ENCODE results near the gene ZNF432. TPM values are rescaled to one million over a fixed set of nuclear protein-coding genes. Genes with fewer than 3 reads are reported as not detected.

The ZNF432 gene
- total and polyA plus RNA-seq, 4 donors = 2.8 to 17.0 (median 12.9) TPM

DNA sequence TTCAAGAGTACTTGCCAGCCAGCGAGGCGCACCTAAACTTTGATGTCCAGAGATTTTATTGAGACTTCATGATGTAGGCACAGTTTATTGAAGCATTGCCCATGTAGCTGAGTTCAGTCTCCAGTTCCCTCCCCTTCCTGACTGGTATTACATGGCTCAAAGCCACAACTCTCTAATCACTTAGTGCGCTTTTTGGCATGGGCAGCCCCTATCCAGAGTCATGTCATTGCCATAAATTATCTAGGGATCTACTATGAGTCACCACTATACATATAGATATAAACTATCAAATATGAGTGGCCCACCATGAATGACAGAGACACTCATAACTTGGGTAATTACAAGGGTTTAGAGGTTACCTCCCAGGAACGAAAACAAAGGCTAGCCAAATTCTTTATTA is 28.1 kb downstream of the ZNF432 start:
- no peak overlapping the region for H3K4me3 ChIP-seq
- peaks cover 0 to 5% (median 0%) of the 10 kb centered on the region in 5 donors for H3K4me1 ChIP-seq (ENCODE audit: control insufficient read depth in 5 of 5, insufficient read depth in 5 of 5, low read length in 5 of 5)
- TF ChIP-seq, protein P1, sequence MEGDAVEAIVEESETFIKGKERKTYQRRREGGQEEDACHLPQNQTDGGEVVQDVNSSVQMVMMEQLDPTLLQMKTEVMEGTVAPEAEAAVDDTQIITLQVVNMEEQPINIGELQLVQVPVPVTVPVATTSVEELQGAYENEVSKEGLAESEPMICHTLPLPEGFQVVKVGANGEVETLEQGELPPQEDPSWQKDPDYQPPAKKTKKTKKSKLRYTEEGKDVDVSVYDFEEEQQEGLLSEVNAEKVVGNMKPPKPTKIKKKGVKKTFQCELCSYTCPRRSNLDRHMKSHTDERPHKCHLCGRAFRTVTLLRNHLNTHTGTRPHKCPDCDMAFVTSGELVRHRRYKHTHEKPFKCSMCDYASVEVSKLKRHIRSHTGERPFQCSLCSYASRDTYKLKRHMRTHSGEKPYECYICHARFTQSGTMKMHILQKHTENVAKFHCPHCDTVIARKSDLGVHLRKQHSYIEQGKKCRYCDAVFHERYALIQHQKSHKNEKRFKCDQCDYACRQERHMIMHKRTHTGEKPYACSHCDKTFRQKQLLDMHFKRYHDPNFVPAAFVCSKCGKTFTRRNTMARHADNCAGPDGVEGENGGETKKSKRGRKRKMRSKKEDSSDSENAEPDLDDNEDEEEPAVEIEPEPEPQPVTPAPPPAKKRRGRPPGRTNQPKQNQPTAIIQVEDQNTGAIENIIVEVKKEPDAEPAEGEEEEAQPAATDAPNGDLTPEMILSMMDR (IDR thresholded peaks at IDR 0.05; ENCODE audit: control extremely low read depth, extremely low read depth) = no peak
- no peaks in the 10 kb centered on the region for H3K27me3 ChIP-seq (ENCODE audit: control insufficient read depth in 3 of 3, insufficient read depth in 3 of 3, low read length in 2 of 3)
- H3K36me3 ChIP-seq (ENCODE audit: control insufficient read depth in 4 of 4, insufficient read depth in 4 of 4, low read length in 4 of 4) = peaks cover 59 to 86% (median 76%) of the 10 kb centered on the region in 4 donors
- no peak overlapping the region for H3K27ac ChIP-seq (ENCODE audit: low read depth in 1 of 2, low read length in 1 of 2)
- WGBS, 2 donors = 96 to 97% methylated on average over 4 of the region's 4 CpGs
- DNase-seq (no peak), ATAC-seq (ENCODE audit: insufficient read depth, low FRiP score) (no peak)
- peaks cover 10 to 47% (median 42%) of the 10 kb centered on the region in 4 donors for H3K9me3 ChIP-seq (ENCODE audit: control insufficient read depth in 4 of 4, insufficient read depth in 3 of 4, low read length in 3 of 4)
- no peak overlapping the region for H3K9ac ChIP-seq (ENCODE audit: insufficient read depth in 1 of 2, low read length in 2 of 2)

DNA sequence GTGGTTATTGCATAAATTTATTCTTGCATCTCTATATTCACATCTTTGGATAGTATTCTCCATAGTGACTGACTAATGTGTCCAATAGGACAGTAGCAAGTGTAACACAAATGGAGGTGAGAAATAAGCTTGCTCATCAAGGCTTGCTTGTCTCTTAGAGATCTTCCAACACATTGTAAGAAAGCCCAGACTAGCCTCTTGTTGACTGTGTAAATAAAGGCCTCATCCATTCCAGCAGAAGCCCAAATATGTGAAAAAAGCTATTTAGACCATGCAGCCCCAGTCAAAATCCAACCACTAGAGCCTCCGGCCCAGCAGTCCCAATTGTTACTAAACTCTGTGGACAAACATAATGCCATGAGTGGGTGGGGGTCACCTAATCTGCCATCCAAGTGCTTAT is 38.0 kb downstream of the ZNF432 start:
- no peak for ATAC-seq (ENCODE audit: insufficient read depth, low FRiP score)
- Histone ChIP-seq H3K9ac (ENCODE audit: insufficient read depth in 1 of 2, low read length in 2 of 2) (no peak overlapping the region), H3K9me3 (ENCODE audit: control insufficient read depth in 4 of 4, insufficient read depth in 3 of 4, low read length in 3 of 4) (peaks cover 0 to 17% (median 4%) of the 10 kb centered on the region in 4 donors), H3K4me1 (ENCODE audit: control insufficient read depth in 5 of 5, insufficient read depth in 5 of 5, low read length in 5 of 5) (peaks cover 0 to 8% (median 0%) of the 10 kb centered on the region in 5 donors), H3K36me3 (ENCODE audit: control insufficient read depth in 4 of 4, insufficient read depth in 4 of 4, low read length in 4 of 4) (peaks cover 4 to 13% (median 11%) of the 10 kb centered on the region in 4 donors), H3K27ac (ENCODE audit: low read depth in 1 of 2, low read length in 1 of 2) (no peak overlapping the region), H3K27me3 (ENCODE audit: control insufficient read depth in 3 of 3, insufficient read depth in 3 of 3, low read length in 2 of 3) (no peaks in the 10 kb centered on the region), H3K4me3 (no peak overlapping the region)
- no peak for DNase-seq
- WGBS, 2 donors = 89 to 97% methylated on average over 1 of the region's 1 CpG
- TF ChIP-seq, protein P1 (IDR thresholded peaks at IDR 0.05; ENCODE audit: control extremely low read depth, extremely low read depth) = no peak

DNA sequence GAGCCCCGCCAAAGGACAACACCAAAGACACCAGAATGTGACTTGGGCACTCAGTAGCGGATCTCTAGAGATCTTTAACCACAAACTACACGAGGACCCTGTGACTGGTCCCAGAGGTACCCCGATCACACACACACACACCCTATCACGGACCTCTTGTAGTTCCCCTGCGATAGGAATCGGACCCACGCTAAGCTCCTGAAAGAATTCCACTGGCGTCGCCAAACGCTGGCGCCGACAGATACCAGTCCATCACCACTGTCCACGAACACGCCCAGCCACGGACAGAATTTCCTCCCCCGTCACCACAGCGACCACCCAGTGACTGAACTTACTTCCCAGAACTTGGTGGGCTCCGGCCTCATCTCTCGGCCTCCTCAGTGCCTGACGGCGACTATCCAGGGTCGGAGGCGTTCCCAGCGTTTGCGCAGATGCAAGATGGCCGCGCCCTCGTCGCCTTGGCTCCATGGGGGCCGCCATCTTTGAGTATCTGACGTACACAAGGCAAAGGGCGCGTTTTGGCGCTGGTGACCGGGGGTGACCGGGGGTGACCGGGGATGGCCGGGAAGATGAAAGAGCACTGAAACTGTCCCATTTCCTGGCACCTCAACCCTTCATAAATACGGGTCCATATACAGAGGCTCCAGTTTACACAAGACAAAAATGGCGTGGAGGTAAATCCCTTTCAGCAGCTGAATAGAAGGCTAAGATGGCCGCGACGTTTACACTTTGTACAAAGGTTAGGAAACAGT is 40.7 kb downstream of the ZNF432 start, which contains the start of gene ZNF615:
Gene ZNF615, minus strand, starts transcription at position 406 of the 752 bp plus-strand sequence. CDS start 4,500 bp downstream, outside the sequence.
- TF ChIP-seq, protein P1 (IDR thresholded peaks at IDR 0.05; ENCODE audit: control extremely low read depth, extremely low read depth) = no peak
- 0 to 1% methylated on average over 44 of the region's 44 CpGs for WGBS, 2 donors
- H3K27me3 ChIP-seq (ENCODE audit: control insufficient read depth in 3 of 3, insufficient read depth in 3 of 3, low read length in 2 of 3) = no peaks in the 10 kb centered on the region
- H3K36me3 ChIP-seq (ENCODE audit: control insufficient read depth in 4 of 4, insufficient read depth in 4 of 4, low read length in 4 of 4) = peaks cover 4 to 23% (median 13%) of the 10 kb centered on the region in 4 donors
- peak; percentile 94 to 97 (median 96) for DNase-seq
- peaks cover 0 to 8% (median 0%) of the 10 kb centered on the region in 5 donors for H3K4me1 ChIP-seq (ENCODE audit: control insufficient read depth in 5 of 5, insufficient read depth in 5 of 5, low read length in 5 of 5)
- peak within 1 kb of the TSS; percentile 88 to 89 for H3K27ac ChIP-seq (ENCODE audit: low read depth in 1 of 2, low read length in 1 of 2)
- H3K4me3 ChIP-seq = peak within 1 kb of the TSS; percentile 78
- peak within 1 kb of the TSS; percentile 78 to 96 for H3K9ac ChIP-seq (ENCODE audit: insufficient read depth in 1 of 2, low read length in 2 of 2)
- ATAC-seq (ENCODE audit: insufficient read depth, low FRiP score) = peak; percentile 97
- H3K9me3 ChIP-seq (ENCODE audit: control insufficient read depth in 4 of 4, insufficient read depth in 3 of 4, low read length in 3 of 4) = peaks cover 0 to 18% (median 8%) of the 10 kb centered on the region in 4 donors

Measured in lung (tissue), 12 donors.